Activated CD4-positive, alpha-beta T cell treated with anti-CD3 and anti-CD28 coated beads, Interleukin-2, Interleukin-4, amounts not matched to agents 100 ng/mL and 50 ng/mL, durations not matched to agents 16 hours and 8 hours (primary cell): Measurements from ENCODE around the gene SMPDL3B.

ENCODE experiments used
- DNase-seq: peaks from one replicate; pipeline ENCODE4 v3.0.0-alpha.2; 2020; ENCODE audit warnings: low spot score

The SMPDL3B gene, protein sequence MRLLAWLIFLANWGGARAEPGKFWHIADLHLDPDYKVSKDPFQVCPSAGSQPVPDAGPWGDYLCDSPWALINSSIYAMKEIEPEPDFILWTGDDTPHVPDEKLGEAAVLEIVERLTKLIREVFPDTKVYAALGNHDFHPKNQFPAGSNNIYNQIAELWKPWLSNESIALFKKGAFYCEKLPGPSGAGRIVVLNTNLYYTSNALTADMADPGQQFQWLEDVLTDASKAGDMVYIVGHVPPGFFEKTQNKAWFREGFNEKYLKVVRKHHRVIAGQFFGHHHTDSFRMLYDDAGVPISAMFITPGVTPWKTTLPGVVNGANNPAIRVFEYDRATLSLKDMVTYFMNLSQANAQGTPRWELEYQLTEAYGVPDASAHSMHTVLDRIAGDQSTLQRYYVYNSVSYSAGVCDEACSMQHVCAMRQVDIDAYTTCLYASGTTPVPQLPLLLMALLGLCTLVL

GRCh38 chr1:27934818-27935549 lies at the start of gene SMPDL3B:
SMPDL3B (plus strand) TSS chr1:27935000; CDS start chr1:27935184, 184 bp downstream.
- DNase-seq, result no peak

DNA sequence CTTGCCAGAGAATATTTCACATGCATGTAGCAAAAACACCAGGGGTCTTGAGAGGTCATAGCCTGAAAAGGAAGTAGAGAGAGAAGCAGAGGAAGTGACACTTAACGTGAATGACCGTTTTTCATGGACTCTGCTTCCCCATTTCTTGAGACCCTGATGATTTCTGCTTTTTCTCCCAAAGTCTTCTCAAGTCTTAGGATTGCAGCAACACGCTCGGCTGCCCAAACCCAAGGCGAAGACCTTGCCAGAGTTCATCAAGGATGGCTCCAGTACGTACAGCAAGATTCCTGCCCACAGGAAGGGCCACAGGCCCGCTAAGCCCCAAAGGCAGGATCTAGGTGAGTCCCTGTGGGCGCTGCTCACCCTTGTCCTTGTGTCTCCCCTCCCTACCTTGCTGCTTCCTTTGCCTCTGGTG lies 49.7 kb upstream of the SMPDL3B start:
- DNase-seq, result no peak

GRCh38 chr1:27885621-27886352 lies 49.0 kb upstream of the SMPDL3B start:
- no peak for DNase-seq

DNA sequence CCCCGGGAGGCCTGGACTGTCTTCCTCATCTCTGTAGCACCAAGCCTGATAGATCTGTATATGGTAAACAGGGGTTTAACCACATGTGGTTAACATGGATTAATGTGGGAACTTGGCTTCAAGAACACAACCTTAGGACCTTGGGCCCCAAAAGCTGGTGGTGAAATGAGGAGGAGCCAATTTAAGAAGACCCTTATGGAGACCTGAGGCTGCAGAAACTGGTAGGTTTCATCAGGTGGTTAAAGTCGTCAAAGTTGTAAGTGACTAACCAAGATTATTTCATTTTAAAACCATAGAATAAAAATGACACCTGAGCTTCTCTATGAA lies 48.5 kb upstream of the SMPDL3B start:
- no peak for DNase-seq

- DNase-seq, result no peak
Observed at GRCh38 chr1:27886744-27887143, 48.1 kb upstream of the SMPDL3B start.

DNA sequence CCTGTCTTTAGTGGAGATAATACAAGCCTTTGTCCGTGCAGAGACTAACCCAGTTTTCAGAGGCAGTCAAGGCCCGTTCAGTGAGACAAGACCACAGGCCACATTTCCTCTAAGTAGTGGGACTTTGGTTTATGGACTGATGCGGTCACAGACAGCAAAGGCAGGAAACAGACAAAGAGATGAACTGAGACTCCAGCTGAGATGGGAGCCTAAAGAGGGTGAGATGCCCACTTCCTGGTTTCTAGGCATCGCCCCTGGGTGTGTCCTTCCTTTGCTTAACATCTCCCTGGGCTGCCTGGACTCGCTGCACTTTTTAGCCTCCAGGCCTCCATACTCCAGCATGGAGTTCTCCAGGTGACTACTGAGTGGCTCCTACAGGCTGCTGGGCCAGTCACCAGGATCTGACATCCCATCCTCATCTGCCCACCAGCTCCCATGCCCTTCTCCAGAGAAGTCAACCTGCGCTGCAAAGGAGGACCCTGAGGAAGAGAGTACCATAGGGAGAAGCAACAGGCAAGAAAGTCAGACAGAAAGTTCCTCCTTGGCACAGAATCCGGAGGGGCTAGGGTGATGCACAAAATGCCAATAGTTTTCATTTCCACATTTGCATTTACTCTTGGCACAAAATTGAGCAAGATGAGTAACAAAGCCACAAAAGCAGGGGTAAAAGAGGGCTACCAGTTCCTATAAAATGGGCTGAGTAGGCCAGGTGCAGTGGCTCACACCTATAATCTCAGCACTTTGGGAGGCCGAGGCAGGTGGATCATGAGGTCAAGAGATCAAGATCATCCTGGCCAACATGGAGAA lies 47.4 kb upstream of the SMPDL3B start:
- peak; percentile 78 for DNase-seq

DNA sequence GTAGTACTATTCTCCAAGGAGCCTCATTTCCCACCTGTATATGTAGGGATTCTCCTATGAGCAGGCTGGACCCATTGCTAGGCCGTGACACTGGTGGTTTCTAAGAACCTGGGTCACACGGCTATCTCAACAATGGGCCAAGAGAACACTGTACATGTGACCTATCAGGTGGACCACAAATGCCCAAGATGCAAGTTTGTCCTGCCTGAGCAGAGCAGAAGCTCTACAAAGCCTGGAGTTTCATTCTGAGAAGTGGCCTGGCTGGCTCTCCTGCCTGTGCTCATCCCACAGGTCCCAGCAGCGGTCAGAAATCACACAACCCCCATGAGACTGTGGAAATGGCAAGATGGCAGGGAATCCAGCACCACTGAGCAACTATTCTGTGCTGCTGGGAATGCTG lies 45.3 kb upstream of the SMPDL3B start:
- DNase-seq, result no peak

DNA sequence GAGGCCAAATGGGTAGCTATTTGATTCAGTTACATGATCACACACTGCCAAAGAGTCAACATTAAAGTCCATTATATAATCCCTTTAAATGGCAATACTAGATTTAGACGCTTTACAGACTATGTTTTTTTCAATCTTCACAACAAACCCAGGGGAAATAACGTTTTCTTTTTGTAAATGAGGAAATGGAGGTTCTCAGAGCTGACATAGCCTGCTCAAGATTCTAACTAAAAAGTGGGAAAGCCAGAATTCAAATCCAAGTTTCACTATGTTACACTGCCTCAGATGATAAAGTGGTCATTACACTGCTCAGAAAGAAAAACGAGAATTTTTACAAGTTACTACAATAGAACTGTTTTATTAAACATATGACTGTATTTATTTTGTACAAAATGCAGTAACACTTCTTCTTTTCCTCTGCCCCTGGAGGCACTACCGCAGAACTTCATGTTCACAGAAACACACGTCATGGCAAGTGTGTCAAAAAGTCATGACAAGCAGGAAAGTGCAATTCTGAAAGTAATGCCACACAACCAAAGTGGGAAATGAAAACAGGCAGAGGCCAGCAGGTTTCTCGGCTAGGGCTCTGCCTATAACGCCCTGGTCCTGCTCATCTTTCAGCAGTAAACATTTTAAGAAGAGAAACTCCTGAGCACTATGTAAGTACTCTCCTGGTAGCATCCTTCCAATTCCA lies 43.5 kb upstream of the SMPDL3B start:
- peak; percentile 78 for DNase-seq

DNA sequence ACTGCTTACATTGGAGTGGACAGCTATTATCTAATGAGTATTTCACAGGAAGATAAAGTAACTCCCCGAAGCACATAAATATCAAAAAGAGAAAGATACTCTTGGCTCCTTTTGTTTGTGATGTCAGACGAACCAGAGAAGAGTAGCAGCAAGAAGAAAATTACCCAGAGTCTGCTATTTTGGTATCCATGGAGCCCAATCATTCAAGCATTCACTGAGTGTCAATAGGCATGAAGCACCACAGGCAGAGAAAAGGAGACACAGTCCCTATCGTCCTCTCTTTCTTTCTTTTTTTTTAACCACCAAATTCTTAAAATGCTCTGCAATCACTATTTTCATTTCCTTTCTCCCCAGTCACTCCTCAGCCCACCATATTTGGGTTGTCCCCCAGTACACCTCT lies 40.3 kb upstream of the SMPDL3B start:
- DNase-seq, result no peak

- DNase-seq, result no peak
Observed at GRCh38 chr1:27906759-27907158, 28.0 kb upstream of the SMPDL3B start.

GRCh38 chr1:27912429-27912828 lies 22.4 kb upstream of the SMPDL3B start:
- DNase-seq, result peak; percentile 62

GRCh38 chr1:27915082-27915575 lies 19.7 kb upstream of the SMPDL3B start:
- DNase-seq, result no peak

GRCh38 chr1:27922272-27922671 lies 12.5 kb upstream of the SMPDL3B start:
- DNase-seq, result no peak

DNA sequence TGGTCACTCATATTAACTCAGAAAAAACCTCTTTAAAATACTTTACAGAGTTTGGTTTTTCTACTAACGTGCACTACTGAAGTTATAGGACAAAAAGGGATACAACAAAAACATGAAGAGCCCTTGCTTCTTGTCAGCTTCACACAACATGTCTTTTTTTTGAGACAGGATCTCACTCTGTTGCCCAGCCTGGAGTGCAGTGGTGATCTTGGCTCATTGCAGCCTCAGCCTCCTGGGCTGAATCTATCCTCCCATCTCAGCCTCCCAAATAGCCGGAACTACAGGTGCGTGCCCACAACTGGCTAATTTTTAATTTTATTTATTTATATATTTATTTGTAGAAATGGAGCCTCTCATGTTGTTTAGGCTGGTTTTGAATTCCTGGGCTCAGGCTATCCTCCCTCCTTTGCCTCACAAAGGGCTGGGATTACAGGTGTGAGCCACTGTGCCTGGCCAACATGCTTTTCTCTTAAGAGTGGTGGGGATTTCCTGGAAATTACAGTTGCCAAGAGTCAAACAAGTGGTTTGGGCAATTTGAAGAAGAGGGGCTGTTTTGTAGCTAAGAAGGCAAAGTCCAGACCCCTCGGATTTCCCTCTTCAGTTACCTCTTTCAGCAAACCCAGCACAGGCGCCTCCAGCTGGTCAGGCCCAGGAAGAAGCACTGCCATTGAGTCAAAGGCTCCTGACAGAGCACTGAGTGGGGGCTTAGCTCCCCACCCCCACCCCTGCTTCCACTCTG lies 6.4 kb upstream of the SMPDL3B start:
- DNase-seq, result no peak

DNA sequence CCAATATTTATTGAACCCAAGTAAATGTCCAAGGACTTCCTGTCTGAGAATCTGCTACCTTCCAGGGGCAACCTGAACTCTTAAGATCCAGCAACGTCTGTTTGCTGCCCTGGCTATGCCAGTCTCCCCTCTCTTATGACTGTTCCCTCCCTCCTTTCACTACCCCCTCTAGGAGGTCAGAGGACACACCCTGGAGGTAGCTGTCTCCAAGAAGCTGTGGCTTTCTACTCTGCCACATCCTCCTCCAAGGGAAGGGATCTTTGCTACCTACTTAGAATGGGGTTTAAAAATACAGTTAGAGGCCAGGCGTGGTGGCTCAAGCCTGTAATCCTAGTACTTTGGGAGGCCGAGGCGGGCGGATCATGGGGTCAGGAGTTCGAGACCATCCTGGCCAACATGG lies 3.6 kb upstream of the SMPDL3B start:
- no peak for DNase-seq

GRCh38 chr1:27931759-27932158 lies 3.0 kb upstream of the SMPDL3B start:
- DNase-seq, result no peak

DNA sequence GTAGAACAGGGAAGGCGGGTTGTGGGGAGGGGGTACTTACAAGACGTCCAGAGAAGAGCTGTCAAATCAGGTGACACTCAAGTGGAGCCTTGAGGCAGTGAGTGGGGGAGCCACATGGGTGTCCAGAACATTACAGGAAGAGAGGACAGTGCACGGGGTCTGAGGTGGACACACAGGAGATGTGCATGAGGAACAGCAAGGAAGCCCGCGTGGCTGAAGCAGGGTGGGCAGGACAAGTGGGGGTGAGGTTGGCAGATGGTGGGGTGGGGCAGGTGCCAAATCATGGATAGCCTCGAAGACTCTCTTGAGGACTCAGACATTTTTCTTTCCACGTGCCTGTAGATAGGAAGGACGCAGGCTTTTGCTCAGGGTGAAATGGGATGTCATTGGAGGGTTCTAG lies 921 bp downstream of the SMPDL3B start:
- DNase-seq, result no peak

DNA sequence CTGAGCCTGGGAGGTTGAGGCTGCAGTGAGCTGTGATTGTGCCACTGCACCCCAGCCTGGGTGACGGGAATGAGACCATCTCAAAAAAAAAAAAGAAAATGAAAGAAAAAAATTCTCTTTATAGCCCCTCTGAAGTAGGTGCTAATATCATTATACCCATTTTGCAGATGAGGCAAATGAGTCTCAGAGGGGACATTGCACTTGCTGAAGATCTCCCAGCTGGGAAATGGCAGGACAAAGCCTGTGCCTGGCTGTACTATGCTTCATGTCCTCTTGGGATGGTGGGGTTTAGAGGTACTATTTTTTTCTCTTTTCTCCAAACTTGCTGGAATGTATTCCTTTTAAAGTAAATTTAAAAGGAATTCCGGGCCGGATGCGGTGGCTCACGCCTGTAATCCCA lies 1.6 kb downstream of the SMPDL3B start:
- no peak for DNase-seq

DNA sequence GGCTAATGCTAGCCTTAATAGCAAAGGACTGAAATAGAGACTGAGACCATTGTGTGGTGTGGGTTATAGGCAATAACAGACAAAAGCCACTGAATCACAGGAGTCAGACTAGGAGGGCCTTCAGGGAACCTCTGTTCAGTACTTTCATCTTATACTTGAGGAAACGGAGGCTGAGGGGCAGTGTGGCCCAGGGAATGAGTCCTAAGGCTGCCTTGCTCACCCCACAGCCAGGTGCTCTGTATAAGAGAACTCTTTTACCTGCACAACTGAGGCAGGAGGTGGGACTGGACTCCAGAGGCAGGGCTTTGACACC lies 2.7 kb downstream of the SMPDL3B start:
- no peak for DNase-seq

- no peak for DNase-seq
Observed at GRCh38 chr1:27938488-27938887, 3.7 kb downstream of the SMPDL3B start.

DNA sequence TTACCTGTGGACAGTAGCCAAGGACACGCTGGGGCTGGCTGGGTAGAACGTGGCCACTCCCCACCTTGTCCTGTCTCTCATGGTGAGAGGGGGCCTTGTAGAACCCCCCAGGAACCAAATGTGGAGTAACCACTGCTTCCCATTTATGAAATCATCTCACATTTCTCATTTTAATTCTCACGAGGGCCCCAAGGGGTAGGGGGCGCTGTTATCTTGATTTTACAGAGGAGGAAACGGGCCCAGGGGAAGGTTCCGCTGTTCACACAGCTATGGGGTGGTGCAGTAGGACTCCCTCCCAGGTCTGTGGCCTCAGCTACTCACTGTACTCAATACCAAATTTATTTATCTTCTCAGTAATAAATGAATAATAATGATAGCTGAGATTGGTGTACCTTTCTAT lies 5.5 kb downstream of the SMPDL3B start:
- peak; percentile 62 for DNase-seq
